DMS114 treated with DMSO at 0.1 percent for 48 hours (cell line): ENCODE data around the gene IFRD1.
A peak's percentile ranks its signal among the peaks of the same experiment; 100 is the strongest.

ENCODE experiments used
- DNase-seq: peaks from one replicate; lab custom pipeline; 2025; ENCODE audit not compliant: unreplicated experiment; lab: John Stamatoyannopoulos, UW

IFRD1 gene

GRCh38 chr7:112485766-112486165 is 35.5 kb downstream of the IFRD1 start:
- DNase-seq: no peak

GRCh38 chr7:112487457-112488263 is 37.4 kb downstream of the IFRD1 start:
- no peak for DNase-seq

- no peak for DNase-seq
Measured at GRCh38 chr7:112488264-112488552, 37.9 kb downstream of the IFRD1 start.

- DNase-seq: no peak
Measured at GRCh38 chr7:112492186-112492585, 41.9 kb downstream of the IFRD1 start.

GRCh38 chr7:112494656-112495055 is 44.4 kb downstream of the IFRD1 start:
- DNase-seq: no peak

GRCh38 chr7:112495156-112495788 is 45.0 kb downstream of the IFRD1 start:
- DNase-seq: no peak

GRCh38 chr7:112495810-112496462 is 45.7 kb downstream of the IFRD1 start:
- DNase-seq: peak; percentile 30

GRCh38 chr7:112497481-112497880 is 47.2 kb downstream of the IFRD1 start:
- no peak for DNase-seq

GRCh38 chr7:112500619-112501018 is 50.4 kb downstream of the IFRD1 start:
- DNase-seq: no peak

- no peak for DNase-seq
Measured at GRCh38 chr7:112501801-112502503, 51.7 kb downstream of the IFRD1 start.

GRCh38 chr7:112502700-112503099 is 52.4 kb downstream of the IFRD1 start:
- no peak for DNase-seq

- no peak for DNase-seq
Measured at GRCh38 chr7:112503361-112503972, 53.2 kb downstream of the IFRD1 start.

- no peak for DNase-seq
Measured at GRCh38 chr7:112504093-112504695, 53.9 kb downstream of the IFRD1 start.

GRCh38 chr7:112505495-112505894 is 55.2 kb downstream of the IFRD1 start:
- no peak for DNase-seq

- DNase-seq: no peak
Measured at GRCh38 chr7:112508404-112508803, 58.1 kb downstream of the IFRD1 start.

- DNase-seq: no peak
Measured at GRCh38 chr7:112509402-112509801, 59.1 kb downstream of the IFRD1 start.

- DNase-seq: no peak
Measured at GRCh38 chr7:112510001-112510742, 59.9 kb downstream of the IFRD1 start.

- no peak for DNase-seq
Measured at GRCh38 chr7:112510743-112511110, 60.5 kb downstream of the IFRD1 start.

- DNase-seq: no peak
Measured at GRCh38 chr7:112511451-112512202, 61.4 kb downstream of the IFRD1 start.
